Thoracic aorta (tissue), 2 donors: Measurements from ENCODE around the gene FADS6. TPM values are rescaled to one million over a fixed set of nuclear protein-coding genes. Genes with fewer than 3 reads are reported as not detected.
"Not testable (repeated sequence)": the region's sequence is repeated elsewhere in the genome, so short reads cannot be mapped to it uniquely, and the experiment has no call there.

Experiments
- ATAC-seq: fragments of 150-250 bp; one replicate; pipeline ENCODE4 v1.8.0; 2017; ENCODE audit warnings: low read depth; ENCODE audit not compliant: insufficient number of reproducible peaks, low FRiP score
- DNase-seq: peaks from one replicate; pipeline ENCODE4 v3.0.0-alpha.2; 2020; ENCODE audit warnings: low spot score
- H3K27ac ChIP-seq, 2 donors: fragments of 200-600 bp; sonication (generic); 1 replicate in 1 of 2; 2 replicates in 1 of 2; pipeline ENCODE4 v1.5.1; 2016; ENCODE audit warnings: mild to moderate bottlenecking in 2 of 2, moderate library complexity in 2 of 2
- H3K27me3 ChIP-seq: fragments of 200-600 bp; sonication (generic); replicated peaks from 2 replicates; pipeline ENCODE4 v1.6.0; 2016; ENCODE audit warnings: mild to moderate bottlenecking; ENCODE audit not compliant: insufficient read depth
- H3K36me3 ChIP-seq: fragments of 200-600 bp; sonication (generic); one replicate; pipeline ENCODE4 v1.5.1; 2016
- H3K4me1 ChIP-seq, 2 donors: fragments of 200-600 bp; sonication (generic); 1 replicate in 1 of 2; 2 replicates in 1 of 2; pipeline versions ENCODE4 v1.5.1 to v1.6.0; 2016; ENCODE audit warnings: low read depth in 2 of 2, mild to moderate bottlenecking in 1 of 2; ENCODE audit not compliant: control insufficient read depth in 1 of 2
- H3K4me3 ChIP-seq: fragments of 200-600 bp; sonication (generic); 2 replicates; pipeline ENCODE4 v1.5.1; 2016; ENCODE audit warnings: mild to moderate bottlenecking
- H3K9me3 ChIP-seq: fragments of 200-600 bp; sonication (generic); 2 replicates; pipeline ENCODE4 v1.5.1; 2016
- total RNA-seq, 2 donors: library from RNA; depleted of rRNA; stranded (reverse); fragments of >200 nt; gene quantifications; one replicate each; pipeline versions ENCODE4 v1.1.0 to v1.2.3, GENCODE V29; 2016
- TF ChIP-seq, protein P1 (sequence below): fragments of 200-600 bp; sonication (generic); IDR thresholded peaks from one replicate; pipeline ENCODE4 v1.5.1; 2019; ENCODE audit warnings: antibody characterized with exemption

Gene FADS6
- total RNA-seq, 2 donors from 2014 or later: not detected

DNA sequence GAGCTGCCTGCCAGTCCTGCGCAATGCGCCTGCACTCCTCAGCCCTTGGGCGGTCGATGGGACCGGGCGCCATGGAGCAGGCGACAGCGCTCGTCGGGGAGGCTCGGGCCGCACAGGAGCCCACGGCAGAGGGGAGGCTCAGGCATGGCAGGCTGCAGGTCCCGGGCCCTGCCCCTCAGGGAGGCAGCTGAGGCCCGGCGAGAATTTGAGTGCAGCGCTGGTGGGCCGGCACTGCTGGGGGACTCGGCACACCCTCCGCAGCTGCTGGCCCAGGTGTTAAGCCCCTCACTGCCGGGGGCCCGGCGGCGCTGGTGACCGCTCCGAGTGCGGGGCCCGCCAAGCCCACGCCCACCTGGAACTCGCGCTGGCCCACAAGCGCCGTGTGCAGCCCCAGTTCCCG is 13.6 kb upstream of the FADS6 start:
- no peaks in the 10 kb centered on the region for H3K36me3 ChIP-seq
- ATAC-seq (no peak), DNase-seq (no peak)
- TF ChIP-seq, protein P1, sequence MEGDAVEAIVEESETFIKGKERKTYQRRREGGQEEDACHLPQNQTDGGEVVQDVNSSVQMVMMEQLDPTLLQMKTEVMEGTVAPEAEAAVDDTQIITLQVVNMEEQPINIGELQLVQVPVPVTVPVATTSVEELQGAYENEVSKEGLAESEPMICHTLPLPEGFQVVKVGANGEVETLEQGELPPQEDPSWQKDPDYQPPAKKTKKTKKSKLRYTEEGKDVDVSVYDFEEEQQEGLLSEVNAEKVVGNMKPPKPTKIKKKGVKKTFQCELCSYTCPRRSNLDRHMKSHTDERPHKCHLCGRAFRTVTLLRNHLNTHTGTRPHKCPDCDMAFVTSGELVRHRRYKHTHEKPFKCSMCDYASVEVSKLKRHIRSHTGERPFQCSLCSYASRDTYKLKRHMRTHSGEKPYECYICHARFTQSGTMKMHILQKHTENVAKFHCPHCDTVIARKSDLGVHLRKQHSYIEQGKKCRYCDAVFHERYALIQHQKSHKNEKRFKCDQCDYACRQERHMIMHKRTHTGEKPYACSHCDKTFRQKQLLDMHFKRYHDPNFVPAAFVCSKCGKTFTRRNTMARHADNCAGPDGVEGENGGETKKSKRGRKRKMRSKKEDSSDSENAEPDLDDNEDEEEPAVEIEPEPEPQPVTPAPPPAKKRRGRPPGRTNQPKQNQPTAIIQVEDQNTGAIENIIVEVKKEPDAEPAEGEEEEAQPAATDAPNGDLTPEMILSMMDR: no peak
- H3K27me3 ChIP-seq: no peaks in the 10 kb centered on the region
- H3K4me1 ChIP-seq: no peaks in the 10 kb centered on the region
- H3K9me3 ChIP-seq: no peaks in the 10 kb centered on the region
- H3K4me3 ChIP-seq: no peak overlapping the region
- no peak overlapping the region for H3K27ac ChIP-seq

DNA sequence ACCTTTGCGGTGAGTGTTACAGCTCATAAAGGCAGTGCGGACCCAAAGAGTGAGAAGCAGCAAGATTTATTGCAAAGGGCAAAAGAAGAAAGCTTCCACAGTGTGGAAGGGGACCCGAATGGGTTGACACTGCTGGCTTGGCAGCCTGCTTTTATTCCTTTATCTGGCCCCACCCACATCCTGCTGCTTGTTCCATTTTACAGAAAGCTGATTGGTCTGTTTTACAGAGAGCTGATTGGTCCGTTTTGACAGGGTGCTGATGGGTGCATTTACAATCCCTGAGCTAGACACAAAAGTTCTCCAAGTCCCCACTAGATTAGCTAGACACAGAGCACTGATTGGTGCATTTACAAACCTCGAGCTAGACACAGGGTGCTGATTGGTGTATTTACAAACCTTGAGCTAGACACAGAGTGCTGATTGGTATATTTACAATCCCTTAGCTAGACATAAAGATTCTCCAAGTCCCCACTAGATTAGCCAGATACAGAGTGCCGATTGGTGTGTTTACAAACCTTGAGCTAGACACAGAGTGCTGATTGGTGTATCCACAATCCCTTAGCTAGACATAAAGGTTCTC is 12.9 kb upstream of the FADS6 start:
- H3K27ac ChIP-seq: not testable (repeated sequence)

DNA sequence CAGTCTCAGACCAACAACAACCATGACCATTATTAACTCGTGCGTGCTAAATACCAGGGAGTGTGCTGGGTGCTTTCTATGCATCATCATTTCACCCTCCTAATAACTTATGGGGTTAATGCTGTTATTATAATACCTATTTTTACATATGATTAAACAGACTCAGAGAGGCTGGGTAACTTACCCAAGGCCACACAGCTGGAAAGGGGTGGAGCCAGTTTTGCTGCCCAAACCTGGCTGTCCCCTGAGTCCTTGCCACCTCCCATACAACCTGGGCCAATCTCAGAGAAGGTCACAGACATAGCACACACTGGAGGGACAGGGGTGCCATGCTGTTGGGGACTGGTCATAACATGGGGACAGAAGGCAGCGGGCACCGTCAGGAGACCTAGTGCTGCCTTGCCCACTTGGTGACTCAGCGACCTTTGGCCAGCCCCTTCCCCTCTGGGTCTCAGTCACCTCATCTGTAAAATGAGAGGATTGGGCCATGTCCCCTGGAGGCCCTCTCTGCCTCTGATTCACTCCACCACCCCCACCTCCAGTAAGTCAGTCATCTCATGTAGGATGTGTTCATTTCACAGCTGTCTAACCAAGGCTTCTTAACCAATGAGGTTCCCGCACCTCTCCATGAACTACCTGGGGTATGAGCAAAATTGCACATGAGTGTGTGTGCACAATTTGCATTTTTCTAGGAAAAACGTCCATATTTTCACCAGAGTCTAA is 11.4 kb upstream of the FADS6 start:
- Histone ChIP-seq H3K27ac (no peak overlapping the region), H3K36me3 (no peaks in the 10 kb centered on the region), H3K4me3 (no peak overlapping the region), H3K9me3 (no peaks in the 10 kb centered on the region), H3K4me1 (no peaks in the 10 kb centered on the region), H3K27me3 (no peaks in the 10 kb centered on the region)
- TF ChIP-seq, protein P1: no peak
- DNase-seq (no peak), ATAC-seq (no peak)

More for the DNA sequence above, 12.9 kb upstream of the FADS6 start:
- not testable (repeated sequence) for ATAC-seq, H3K36me3 ChIP-seq, H3K4me1 ChIP-seq, DNase-seq, H3K9me3 ChIP-seq, H3K27me3 ChIP-seq, H3K4me3 ChIP-seq

DNA sequence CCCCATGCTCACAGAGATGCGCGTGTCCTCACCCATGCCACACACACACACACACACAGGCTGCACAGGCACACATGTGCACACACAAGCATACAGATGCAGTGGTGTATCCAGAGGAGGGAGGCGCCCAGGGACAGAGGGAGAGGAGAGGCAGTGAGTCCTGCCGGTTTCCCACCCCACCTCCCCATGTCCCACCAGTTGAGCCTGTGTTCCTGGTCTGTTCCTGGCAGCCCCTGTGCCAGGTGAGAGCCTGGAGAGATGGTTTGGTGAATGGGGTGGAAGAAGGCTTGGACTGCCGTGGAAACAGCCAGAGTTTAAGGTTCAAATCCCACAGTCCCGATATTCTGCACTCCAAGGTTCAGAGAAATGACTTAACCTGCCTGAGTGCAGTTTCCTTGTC is 10.2 kb upstream of the FADS6 start:
- Histone ChIP-seq H3K4me1 (no peaks in the 10 kb centered on the region), H3K9me3 (no peaks in the 10 kb centered on the region), H3K27ac (no peak overlapping the region), H3K27me3 (no peaks in the 10 kb centered on the region), H3K36me3 (no peaks in the 10 kb centered on the region), H3K4me3 (no peak overlapping the region)
- TF ChIP-seq, protein P1: no peak
- ATAC-seq (no peak), DNase-seq (no peak)

DNA sequence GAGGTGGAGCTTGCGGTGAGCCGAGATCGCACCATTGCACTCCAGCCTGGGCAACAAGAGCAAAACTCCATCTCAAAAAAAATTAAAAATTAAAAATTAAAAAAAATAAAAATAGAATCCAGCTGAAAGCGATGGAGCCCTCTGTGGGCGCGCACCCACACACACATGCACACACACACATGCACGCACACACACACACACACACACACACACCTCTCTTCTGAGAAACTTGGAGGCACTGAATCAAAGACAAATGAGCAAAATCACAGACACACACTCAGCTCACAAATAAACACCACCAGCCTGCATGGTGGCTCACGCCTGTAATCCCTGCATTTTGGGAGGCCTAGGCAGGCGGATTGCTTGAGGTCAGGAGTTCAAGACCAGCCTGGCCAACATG is 9.6 kb upstream of the FADS6 start:
- no peaks in the 10 kb centered on the region for H3K9me3 ChIP-seq
- ATAC-seq (no peak), DNase-seq (no peak)
- no peak overlapping the region for H3K4me3 ChIP-seq
- H3K36me3 ChIP-seq: no peaks in the 10 kb centered on the region
- H3K4me1 ChIP-seq: no peaks in the 10 kb centered on the region
- TF ChIP-seq, protein P1: no peak
- H3K27ac ChIP-seq: no peak overlapping the region
- no peaks in the 10 kb centered on the region for H3K27me3 ChIP-seq
